Stimulated activated CD4-positive, alpha-beta T cell treated with anti-CD3 and anti-CD28 coated beads, TNF-alpha, amount 100 ng/mL, for 48 hours (primary cell): ENCODE data around the gene PLCD1.
A peak's percentile ranks its signal among the peaks of the same experiment; 100 is the strongest.
"Not testable (repeated sequence)": the region's sequence is repeated elsewhere in the genome, so short reads cannot be mapped to it uniquely, and the experiment has no call there.

ENCODE experiments used
- DNase-seq, 3 donors: peaks; one replicate each; pipeline ENCODE4 v3.0.0-alpha.2; 2020; ENCODE audit warnings: low read depth in 3 of 3

The PLCD1 gene

DNA sequence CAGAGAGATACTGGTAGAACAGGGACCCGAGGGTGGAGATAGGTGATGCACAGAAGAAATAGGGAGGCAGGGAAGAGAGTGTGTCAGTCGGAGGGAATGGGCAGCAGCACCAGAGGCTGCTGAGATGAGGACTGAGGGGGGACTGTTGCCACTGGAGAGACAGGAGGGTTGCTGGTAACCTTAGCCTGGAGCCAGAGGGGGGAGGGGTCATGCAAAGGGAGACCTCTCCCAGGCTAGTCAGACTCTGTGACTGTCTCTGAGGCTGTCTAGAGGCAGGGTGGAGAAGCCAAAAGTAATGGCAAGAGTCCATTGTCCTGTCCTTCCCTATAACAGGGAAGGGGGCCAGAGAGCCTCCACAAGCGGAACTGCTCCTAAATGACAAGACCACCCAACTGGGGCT, 7.5 kb upstream of the PLCD1 start:
- DNase-seq: no peak

DNA sequence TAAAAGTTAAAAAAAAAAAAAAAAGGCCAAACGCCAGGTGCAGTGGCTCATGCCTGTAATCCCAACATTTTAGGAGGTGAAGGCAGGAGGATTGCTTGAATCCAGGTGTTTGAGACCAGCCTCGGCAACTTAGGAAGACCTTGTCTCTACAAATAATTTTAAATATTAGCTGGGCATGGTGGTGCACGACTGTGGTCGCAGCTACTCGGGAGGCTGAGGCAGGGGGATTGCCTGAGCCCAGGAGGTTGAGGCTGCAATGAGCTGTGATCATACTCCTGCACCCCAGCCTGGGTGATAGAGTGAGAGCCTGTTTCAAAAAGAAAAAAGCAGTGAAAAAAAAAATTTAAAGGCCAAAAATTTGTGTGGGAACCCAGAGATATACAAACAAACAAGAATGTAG, 6.8 kb upstream of the PLCD1 start:
- no peak for DNase-seq

DNA sequence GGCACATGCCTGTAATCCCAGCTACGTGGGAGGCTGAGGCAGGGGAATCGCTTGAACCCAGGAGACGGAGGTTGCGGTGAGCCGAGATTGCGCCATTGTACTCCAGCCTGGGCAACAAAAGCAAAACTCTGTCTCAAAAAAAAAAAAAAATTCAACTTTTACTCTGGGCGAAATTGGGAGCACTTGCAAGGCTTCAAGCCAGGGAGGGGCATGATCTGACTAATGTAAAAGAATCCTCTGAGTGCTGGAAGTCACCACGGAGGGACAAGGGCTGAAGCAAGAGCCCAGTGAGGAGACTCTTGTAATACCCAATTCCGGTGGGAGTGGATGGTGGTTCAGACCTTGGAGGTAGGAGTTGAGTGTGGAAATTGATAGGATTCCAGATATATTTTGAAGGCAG, 4.9 kb upstream of the PLCD1 start:
- not testable (repeated sequence) for DNase-seq

GRCh38 chr3:38033586-38033985, 4.1 kb upstream of the PLCD1 start:
- not testable (repeated sequence) for DNase-seq

DNA sequence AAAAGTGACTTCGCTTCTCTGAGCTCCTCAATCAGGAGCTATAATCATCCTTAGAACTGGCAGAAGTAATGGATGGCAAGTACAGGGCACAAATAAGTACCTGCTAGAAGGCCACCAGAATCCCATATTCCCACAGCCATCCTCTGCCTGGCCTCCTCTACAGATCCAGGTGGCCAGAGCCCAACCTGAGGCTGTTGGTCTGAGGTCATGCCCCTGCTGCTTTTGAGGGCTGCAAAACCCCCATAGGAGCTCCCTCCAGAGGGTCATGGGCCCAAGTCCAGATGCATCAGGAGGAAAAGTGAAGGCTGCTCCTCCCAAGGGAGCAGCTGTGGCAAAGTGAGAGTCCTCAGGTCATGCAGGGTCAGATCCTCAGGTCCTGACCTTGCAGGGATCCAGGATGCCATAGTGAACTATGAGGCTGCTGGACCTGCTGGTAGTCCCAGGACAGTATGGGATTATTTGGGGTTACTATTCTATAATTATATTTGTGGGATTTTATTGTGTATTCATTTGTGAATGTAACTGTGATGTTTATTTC, 3.0 kb upstream of the PLCD1 start:
- DNase-seq: no peak

DNA sequence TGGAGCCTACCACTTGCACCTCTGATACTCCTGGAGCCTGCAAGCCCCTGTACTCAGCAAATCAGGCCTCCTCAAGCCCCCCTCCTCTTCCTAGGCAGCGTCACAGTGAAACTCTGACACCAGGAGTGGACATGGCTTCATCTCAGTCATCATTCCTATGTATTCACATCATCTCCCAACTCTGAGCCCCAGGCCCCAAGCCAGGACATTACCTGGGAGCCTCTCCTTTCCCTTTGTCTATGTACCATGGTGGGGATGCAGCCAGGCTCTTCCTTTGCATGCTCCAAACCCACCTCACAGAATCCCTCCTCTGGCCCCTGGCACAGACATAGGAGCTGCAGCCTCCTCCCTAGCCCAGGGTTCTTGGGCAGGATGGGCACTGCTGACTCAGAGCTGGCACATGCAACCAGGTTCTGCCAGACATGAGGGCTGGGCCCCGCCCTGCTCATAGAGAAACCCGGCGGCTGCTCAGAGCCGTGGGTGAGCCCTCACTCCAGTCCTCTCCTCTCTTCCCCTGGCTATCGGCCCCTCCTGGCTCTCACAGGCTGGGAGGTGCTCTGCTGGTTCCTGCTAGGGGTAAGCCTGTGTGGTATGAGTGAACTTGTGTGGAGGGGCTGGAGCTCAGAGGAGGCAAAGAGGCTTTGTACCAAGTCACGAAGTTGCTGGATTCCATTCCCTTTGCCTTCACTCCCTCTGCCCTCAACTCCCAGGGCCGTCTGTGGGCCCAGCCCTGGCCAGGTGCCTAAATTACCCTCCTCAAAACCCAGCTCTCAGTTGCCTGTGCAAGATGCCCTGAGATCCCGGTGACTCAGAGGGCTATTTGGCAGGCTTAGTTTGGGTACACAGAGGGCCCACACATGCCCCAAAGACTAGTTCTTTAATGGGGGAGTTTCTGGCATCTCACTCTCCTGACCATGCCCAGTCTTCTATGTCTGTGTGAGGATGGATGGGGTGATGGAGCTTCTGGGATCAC, 1.9 kb upstream of the PLCD1 start:
- peak in 1 of 3 donors; percentile 21 for DNase-seq

GRCh38 chr3:38030126-38031021, 932 bp upstream of the PLCD1 start:
- DNase-seq: no peak

DNA sequence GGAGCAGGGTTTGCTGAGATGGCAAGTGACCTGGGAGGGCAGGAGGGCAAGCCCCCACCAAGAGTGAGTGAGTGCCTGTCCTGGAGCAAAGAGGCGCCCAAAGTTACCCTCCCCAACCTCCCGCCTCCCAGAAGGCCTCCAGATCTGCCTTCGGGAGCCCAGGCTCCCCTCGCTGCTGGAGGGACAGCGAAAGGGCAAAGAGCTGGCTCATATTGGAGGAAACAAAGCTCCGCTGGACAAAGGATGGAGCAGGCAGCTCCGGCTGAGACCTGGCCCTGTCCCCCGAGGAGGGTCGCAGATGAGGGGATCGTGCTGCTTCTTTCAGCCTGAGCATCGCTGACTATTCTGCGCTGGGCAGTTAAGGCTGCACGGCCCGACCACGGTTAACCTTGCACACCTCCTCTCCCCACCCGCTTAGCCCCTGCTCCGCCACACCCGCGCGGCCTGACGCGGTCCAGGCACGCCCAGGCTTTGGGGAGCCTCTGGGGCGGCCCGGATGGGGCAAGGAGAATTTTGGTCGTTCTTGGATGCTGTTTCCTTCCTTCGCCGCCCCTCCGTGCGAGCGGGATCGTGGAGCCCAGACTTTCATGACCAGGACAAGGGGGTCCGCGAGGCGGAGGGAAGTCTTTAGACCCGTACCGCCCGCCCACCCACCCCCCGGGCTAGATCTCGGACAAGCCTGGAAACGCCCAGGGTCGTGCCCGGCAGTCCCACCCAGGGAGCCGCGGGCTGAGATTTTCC, 651 bp downstream of the PLCD1 start:
- no peak for DNase-seq

DNA sequence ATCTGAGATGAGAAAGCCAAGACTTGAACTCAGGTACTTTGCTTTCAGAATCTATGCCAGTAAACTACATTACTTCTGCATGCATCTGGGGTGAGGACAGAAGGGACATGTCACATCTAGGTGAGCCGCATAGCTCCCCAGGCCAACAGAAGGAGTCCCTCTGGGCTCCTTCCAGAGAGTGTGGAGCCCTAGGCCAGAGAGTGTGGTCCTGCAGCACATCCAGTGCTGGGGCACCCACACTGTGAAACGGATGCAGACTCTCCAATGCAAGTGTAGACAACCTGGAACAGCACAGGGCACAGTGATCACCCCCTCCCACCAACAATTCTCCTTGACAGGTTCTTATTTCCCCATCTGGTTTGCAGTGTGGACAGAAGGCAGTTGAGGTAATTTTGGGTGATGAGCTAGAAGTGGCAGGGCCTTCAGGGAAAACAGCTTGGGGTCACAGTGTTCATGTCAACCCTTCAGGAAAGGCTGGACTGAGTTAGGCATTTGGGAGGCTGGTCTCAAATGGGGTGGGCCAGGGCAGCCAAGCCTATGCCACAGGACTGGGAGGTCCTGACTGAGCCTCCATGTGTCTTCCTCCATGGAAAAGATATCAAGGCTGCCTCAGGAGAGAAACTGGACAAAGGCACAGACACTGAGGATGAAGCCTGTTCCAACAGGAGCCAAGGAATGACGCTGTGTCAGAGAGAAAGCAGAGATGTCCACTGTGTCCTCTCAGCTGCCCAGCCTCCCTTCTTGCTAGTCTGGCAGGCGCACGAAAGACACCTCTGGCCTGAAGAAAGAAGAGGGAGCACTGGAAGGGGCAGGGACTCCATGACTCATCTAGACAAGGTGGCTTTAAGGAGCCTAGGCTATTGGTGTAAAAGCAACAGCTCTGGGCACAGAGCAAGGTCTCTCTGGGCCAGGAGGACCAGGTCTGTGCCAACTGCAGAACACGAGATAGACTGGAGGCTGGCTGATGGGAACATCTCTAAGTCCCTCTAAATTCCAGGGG, 1.7 kb downstream of the PLCD1 start:
- DNase-seq: no peak

GRCh38 chr3:38026856-38027255, 2.6 kb downstream of the PLCD1 start:
- DNase-seq: no peak

- DNase-seq: no peak
These were observed 6.3 kb downstream of the PLCD1 start for GRCh38 chr3:38022896-38023709.

DNA sequence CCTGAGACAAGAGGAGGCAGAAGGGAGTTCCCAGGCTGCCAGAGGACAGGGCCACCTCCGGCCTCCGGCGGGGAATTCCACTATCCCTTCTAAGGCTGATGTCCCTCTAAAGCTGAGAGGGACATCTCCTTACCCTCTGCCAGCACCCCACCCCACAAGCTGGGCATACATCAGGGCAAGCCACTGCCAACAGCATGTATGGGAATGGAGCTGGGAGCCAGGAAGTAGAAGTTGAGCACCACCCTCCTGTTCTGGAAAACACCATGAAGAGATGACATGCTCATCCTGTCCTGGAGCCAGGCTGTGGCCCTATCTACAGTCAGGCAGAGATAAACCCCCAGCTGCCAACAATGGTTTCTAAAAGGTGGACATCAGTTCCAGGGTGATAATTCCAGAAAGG, 7.1 kb downstream of the PLCD1 start:
- no peak for DNase-seq

- no peak for DNase-seq
These were observed 8.2 kb downstream of the PLCD1 start for GRCh38 chr3:38021196-38021595.

- no peak for DNase-seq
These were observed 9.1 kb downstream of the PLCD1 start for GRCh38 chr3:38020342-38020726.

DNA sequence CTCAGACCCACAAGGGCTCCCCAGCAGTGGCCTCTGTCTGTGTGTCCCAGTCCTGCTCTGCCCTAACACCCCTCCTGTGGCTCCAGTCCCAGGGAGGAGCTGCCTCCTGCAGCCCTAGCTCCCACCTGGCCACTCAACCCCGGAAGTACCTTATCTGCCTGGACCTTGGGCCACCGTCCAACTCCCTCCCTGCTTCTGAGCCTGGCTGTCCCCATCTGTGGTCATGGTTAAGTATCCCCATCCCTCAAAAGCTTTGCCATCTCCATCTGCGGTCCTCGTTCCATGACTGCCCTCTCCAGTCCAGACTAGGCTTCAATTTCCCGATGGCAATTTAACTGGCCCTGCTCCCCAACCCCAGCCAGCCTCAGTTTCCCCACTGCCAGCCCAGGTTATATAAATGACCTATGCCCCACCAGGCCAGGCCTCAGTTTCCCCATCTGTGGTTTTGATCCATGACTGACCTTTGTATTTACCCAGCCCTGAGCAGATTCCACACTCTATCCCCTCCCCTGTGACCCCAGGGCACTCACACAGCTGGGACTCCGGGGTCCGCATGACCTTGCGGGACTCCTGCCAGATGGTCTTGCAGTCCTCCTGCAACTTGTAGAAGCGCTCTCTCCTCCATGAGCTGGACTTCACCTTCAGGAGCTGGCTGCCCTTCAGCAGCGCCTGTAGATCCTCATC, 9.6 kb downstream of the PLCD1 start:
- no peak for DNase-seq

- no peak for DNase-seq
These were observed 10.9 kb downstream of the PLCD1 start for GRCh38 chr3:38018296-38019266.

DNA sequence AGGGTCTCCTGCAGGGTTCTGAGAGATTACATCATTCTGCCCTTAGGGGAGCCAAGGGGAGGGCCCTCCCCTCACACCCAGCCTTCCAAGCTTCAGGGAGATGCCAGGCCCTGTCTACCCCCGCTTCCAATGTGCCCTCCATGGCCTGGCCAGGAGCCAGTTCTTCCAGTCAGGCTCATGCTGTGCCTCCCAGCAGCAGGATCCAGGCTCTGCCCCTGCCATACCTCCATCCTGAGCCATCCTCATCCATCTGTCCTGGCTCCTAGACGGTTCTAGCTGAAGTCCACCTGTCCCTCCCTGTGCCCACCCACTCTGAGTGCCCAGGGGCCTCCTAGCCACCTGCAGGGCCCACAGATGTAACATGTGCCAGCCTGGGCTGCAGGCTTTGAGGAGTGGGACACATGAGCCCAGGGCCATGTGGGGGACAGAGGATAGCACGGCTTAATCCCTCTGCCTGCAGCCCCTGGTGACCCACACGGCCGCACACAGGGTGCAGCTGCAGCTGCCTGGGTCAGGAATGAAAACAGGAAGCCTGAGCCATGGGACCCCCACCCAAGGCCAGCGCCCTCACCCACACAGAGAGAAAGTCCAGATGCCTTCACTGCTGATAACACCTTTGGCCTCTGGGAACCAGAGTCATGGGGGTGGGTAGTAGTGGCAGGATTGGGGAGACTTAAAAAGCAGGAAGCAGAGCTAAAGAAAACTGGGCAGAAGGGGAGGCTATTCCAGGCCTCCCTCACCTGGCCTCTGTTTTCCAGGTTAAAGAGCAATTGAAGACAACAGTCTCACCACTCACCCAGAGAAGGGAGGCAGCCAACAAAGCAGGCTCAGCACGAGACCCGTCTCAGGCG, 11.8 kb downstream of the PLCD1 start:
- no peak for DNase-seq
